Non-pigmented ciliary epithelial cell (primary cell): ENCODE measurements around the gene GARIN5A.

Experiments
- DNase-seq: peaks from one replicate; pipeline ENCODE4 v3.0.0-alpha.2; 2010; ENCODE audit warnings: low read depth

The GARIN5A gene

GRCh38 chr19:50476224-50476906, at the start of gene GARIN5A, which contains the start of gene EMC10:
TSS of gene GARIN5A (minus strand) at chr19:50476848. CDS start at chr19:50476388, 460 bp downstream.
TSS of gene EMC10 (plus strand) at chr19:50476507. CDS start at chr19:50476545, 38 bp downstream.
- DNase-seq: peak; percentile 64

DNA sequence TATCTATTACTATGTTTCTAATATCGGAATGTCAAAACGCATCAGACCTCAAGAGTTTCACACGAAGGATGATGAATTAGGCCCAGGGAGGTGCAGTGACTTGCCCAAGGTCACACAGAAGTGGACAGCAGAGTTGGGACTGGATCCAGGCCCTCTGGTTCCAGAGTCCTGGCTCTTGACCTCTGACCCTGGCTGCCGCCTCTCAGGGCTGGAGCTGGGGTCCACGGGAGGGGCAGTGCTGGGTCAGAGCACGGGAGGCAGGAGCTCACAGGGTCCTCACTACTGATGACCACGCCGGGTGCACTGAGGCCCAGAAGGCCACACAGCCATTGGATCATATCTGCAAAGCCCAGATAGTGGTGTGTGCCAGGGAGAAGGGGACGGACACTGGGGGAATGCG, 46.2 kb upstream of the GARIN5A start:
- DNase-seq: no peak

- no peak for DNase-seq
These were observed 44.3 kb upstream of the GARIN5A start for GRCh38 chr19:50520822-50521465.

GRCh38 chr19:50519006-50519575, 42.4 kb upstream of the GARIN5A start:
- DNase-seq: no peak

DNA sequence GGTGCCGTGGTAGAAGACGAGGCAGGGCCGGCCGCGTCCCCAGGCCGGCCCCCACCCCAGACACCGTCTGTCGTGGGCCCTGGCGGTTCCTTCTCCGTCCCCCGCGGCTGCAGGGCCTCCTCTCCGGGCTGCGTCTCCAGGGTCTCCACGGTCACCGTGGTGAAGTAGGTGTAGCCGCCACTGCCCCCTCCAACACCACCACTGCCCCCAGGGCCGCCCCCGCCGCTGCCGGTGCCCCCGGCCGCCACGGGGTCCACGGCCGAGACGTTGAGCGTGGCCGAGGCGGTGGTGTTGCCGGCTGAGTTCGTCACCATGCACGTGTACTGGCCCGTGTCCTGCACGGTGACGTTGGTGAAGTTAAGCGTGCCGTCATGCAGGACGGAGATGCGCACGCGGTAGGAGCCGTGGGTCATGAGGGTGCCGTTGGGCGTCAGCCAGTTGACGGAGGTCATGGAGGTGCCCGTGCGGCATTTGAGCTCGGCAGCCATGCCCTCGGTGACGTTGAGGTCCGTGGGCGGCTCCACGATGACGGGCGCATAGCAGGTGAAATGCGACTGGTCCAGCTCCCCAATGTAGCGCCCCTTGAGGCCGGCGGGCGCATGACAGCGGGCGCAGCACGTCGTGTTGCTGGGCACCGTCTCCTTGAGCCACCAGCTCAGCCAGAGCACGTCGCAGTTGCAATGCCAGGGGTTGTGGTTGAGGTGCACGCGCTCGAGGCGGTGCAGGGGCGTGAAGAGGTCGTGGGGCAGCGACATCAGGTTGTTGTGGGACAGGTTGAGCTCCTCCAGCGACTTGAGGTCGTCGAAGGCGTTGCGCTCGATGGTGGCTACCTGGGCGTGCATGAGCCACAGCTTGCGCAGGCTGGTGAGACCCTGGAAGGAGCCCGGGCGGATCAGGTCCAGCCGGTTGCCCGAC, 41.7 kb upstream of the GARIN5A start:
- DNase-seq: no peak

DNA sequence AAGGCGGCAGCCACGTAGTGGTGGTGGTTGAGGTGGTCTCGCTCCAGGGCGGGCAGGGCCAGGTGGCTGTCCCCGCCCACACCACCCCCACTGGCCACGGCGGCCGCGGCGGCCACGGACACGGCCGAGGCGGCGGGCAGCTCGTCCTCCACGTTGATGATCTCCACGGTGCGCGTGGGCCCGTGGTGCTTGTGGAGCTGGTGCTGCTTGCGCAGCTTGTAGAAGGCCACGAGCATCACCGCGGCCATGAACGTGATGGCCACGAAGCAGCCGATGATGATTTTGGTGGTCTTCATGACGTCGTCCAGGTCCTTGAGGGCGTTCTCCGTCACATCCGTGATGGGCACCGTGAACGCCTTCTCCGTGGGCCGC, 41.0 kb upstream of the GARIN5A start:
- no peak for DNase-seq

GRCh38 chr19:50516964-50517703, 40.5 kb upstream of the GARIN5A start:
- DNase-seq: no peak

DNA sequence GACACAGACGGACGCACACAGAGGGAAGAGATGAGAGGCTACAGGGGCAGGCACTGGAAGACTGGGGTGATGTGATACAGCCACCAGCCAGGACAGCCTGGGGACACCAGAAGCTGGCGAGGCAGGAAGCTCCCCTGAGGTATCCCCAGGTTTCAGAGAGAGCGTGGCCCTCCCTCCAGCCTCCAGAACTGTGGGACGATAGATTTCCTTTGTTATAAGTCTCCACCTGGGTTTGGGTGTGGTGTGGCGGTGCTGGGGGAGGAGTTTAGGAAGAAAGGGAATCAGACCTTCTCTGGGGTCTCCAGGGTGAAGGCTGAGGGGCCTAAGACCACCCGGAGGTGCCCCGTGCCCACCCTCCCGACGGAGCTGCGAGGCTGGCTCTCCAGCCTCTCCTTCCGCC, 39.8 kb upstream of the GARIN5A start:
- DNase-seq: no peak

GRCh38 chr19:50515168-50515561, 38.5 kb upstream of the GARIN5A start:
- no peak for DNase-seq

GRCh38 chr19:50514346-50515167, 37.9 kb upstream of the GARIN5A start:
- DNase-seq: no peak

GRCh38 chr19:50513746-50514345, 37.2 kb upstream of the GARIN5A start, which contains the start of gene ASPDH:
TSS of gene ASPDH (minus strand) at chr19:50513913. CDS start at chr19:50513823, 90 bp downstream.
- DNase-seq: no peak

GRCh38 chr19:50512999-50513745, 36.5 kb upstream of the GARIN5A start:
- DNase-seq: no peak

GRCh38 chr19:50512112-50512998, 35.7 kb upstream of the GARIN5A start:
- no peak for DNase-seq

GRCh38 chr19:50511069-50511822, 34.6 kb upstream of the GARIN5A start, which contains the start of gene JOSD2:
TSS of gene JOSD2 (minus strand) at chr19:50511191. CDS start at chr19:50510431, 760 bp downstream.
- peak; percentile 96 for DNase-seq

- DNase-seq: no peak
These were observed 34.0 kb upstream of the GARIN5A start for GRCh38 chr19:50510700-50511068.

DNA sequence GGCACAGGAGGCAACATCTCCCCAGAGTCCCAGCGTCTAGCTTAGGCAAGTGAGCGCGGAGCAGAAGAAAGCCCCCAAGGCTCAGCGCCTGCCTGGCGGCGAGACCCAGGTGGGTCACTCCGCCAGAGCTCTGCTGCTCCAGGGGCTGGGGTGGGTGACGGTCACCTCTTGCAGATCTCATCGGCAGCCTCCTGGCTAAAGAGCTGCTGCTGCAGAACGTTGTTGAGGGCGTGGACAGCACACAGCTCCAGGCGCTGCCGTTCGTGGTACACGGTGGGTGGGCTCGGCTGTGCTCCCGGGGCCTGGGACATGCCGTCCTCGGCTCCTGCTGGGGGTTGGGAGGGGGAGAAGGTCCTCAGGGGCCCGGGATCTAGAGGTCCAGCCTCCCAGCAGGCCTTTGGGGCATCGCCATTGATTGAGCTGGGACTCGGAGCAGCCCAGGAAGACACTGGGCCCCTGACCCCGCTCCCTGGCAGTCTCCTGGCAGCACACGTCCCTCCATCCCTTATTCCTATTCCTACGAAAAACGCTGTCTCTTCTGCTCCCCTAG, 33.5 kb upstream of the GARIN5A start:
- DNase-seq: no peak

DNA sequence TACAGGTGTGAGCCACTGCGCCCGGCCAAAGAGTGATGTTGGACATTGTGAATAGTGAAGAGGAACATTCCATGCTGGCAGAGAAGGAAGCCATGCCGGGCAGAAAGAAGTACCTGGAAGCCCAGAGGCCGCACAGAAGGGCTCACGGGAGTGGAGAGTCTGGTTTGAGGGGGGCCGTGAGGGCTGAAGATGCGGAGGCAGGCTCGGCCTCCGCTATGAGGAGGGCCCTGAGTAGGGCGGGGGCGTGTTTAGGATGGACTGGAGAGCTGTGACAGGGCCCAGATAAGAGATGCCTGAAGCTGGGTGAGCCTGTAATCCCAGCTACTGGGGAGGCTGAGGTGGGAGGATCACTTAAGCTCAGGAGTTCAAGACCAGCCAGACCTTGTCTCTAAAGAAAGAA, 32.7 kb upstream of the GARIN5A start:
- no peak for DNase-seq
